Upper lobe of left lung (tissue), 4 donors: ENCODE data around the gene SLC10A1.

Source experiments
- POLR2A ChIP-seq, 4 donors: fragments of 450-650 bp; IDR thresholded peaks; one replicate each; pipeline ENCODE4 v1.5.1; 2016 to 2017; ENCODE audit warnings: antibody characterized with exemption in 4 of 4, mild to moderate bottlenecking in 2 of 4
- POLR2AphosphoS5 ChIP-seq, 2 donors: sonication (generic); formaldehyde crosslinking; IDR thresholded peaks; one replicate each; pipeline ENCODE4 v1.5.1; 2017; ENCODE audit warnings: antibody characterized with exemption in 2 of 2
- TF ChIP-seq, protein P1 (sequence below), 6 experiments: fragments of 450-650 bp in 4 of 6; fragments of 200-600 bp in 2 of 6; sonication (generic) in 2 of 6; IDR thresholded peaks; one replicate each; pipeline ENCODE4 v1.5.1; 2016 to 2019; ENCODE audit warnings: antibody characterized with exemption in 6 of 6

DNA sequence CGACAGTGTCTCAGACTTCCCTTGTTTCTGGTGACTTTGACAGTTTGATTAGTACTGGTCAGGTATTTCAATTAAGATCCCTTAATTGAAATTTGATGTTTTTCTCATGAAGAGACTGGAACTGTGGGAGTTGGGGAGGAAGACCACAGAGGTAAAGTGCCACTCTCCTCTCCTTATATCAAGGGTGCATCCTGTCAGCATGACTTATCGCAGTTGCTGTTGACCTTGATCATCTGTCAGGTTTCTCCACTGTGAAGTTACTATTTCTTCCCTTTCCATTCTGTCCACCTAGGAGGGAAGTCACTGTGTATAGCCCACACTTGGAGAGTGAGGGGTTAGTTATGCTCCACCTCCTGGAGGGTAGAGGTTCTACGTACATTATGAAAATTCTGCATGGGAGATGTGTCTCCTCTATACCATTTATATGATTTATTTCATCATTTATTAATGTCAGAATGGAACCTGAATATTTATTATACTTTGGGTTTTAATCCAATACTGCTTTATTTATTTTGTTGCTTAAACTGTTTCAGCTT lies 41.9 kb upstream of the SLC10A1 start:
- TF ChIP-seq, protein P1, sequence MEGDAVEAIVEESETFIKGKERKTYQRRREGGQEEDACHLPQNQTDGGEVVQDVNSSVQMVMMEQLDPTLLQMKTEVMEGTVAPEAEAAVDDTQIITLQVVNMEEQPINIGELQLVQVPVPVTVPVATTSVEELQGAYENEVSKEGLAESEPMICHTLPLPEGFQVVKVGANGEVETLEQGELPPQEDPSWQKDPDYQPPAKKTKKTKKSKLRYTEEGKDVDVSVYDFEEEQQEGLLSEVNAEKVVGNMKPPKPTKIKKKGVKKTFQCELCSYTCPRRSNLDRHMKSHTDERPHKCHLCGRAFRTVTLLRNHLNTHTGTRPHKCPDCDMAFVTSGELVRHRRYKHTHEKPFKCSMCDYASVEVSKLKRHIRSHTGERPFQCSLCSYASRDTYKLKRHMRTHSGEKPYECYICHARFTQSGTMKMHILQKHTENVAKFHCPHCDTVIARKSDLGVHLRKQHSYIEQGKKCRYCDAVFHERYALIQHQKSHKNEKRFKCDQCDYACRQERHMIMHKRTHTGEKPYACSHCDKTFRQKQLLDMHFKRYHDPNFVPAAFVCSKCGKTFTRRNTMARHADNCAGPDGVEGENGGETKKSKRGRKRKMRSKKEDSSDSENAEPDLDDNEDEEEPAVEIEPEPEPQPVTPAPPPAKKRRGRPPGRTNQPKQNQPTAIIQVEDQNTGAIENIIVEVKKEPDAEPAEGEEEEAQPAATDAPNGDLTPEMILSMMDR (IDR thresholded peaks at IDR 0.05) = no peak
- TF ChIP-seq POLR2AphosphoS5 (IDR thresholded peaks at IDR 0.05) (no peak), POLR2A (IDR thresholded peaks at IDR 0.05) (no peak)
